Endodermal cell (in vitro differentiated cells): ENCODE results near the gene TP53INP2. TPM values are rescaled to one million over a fixed set of nuclear protein-coding genes. Genes with fewer than 3 reads are reported as not detected.

ENCODE experiments used
- DNase-seq: peaks from one replicate; pipeline ENCODE4 v3.0.0-alpha.2; 2017
- H3K27ac ChIP-seq: 2 replicates; pipeline ENCODE4 v1.5.1; 2013; ENCODE audit warnings: mild to moderate bottlenecking, low read depth, low read length, moderate library complexity
- H3K27me3 ChIP-seq: 2 replicates; pipeline ENCODE4 v1.6.1; 2013; ENCODE audit warnings: mild to moderate bottlenecking, low read length, moderate library complexity; ENCODE audit not compliant: insufficient read depth, control insufficient read depth, poor library complexity, severe bottlenecking
- H3K36me3 ChIP-seq: 2 replicates; pipeline ENCODE4 v1.7.0; 2013; ENCODE audit warnings: mild to moderate bottlenecking, low read length, moderate library complexity; ENCODE audit not compliant: control insufficient read depth, insufficient read depth
- H3K4me1 ChIP-seq: one replicate; pipeline ENCODE4 v1.7.0; 2013; ENCODE audit warnings: low read length; ENCODE audit not compliant: control insufficient read depth, insufficient read depth
- H3K4me3 ChIP-seq: 2 replicates; pipeline ENCODE4 v1.5.1; 2013; ENCODE audit warnings: mild to moderate bottlenecking, low read length, moderate library complexity
- H3K9ac ChIP-seq: 2 replicates; pipeline ENCODE4 v1.6.1; 2013; ENCODE audit warnings: mild to moderate bottlenecking, low read length, moderate library complexity; ENCODE audit not compliant: poor library complexity, severe bottlenecking; ENCODE audit errors: extremely low read depth
- H3K9me3 ChIP-seq: 2 replicates; pipeline ENCODE4 v1.6.1; 2013; ENCODE audit warnings: mild to moderate bottlenecking, low read length, moderate library complexity; ENCODE audit not compliant: control insufficient read depth
- H3K27ac Mint-ChIP-seq: 2 replicates; pipeline ENCODE4 v1.8.0; 2020; ENCODE audit warnings: mixed read lengths
- H3K27me3 Mint-ChIP-seq: 2 replicates; pipeline ENCODE4 v1.8.0; 2021; ENCODE audit warnings: mild to moderate bottlenecking, mixed read lengths; ENCODE audit not compliant: insufficient read depth
- H3K36me3 Mint-ChIP-seq: 2 replicates; pipeline ENCODE4 v1.8.0; 2020; ENCODE audit warnings: low read depth, mixed read lengths
- H3K4me1 Mint-ChIP-seq: 2 replicates; pipeline ENCODE4 v1.8.0; 2020; ENCODE audit warnings: mixed read lengths
- H3K4me3 Mint-ChIP-seq: 2 replicates; pipeline ENCODE4 v1.8.0; 2020; ENCODE audit warnings: mild to moderate bottlenecking, moderate library complexity, mixed read lengths
- H3K9me3 Mint-ChIP-seq: 2 replicates; pipeline ENCODE4 v1.8.0; 2020; ENCODE audit warnings: mild to moderate bottlenecking, mixed read lengths
- WGBS, 2 experiments: methylation state at CpG; one replicate each; pipeline versions ENCODE4 v1.1.5 to v1.1.7; 2013; ENCODE audit warnings: missing lambda C conversion rate in 2 of 2, mixed read lengths in 1 of 2; ENCODE audit not compliant: insufficient coverage in 1 of 2, insufficient read length in 1 of 2; 5-methylcytosine and 5-hydroxymethylcytosine counted together
- total RNA-seq, 2 donors: library from RNA; stranded (reverse); fragmentation: NEBNext Ultra II Directional in 1 of 2; extraction: Animal tissue kit (Norgen Biotek cat#: 25700) in 1 of 2; gene quantifications; 2 replicates in 1 of 2; 3 replicates in 1 of 2; pipeline ENCODE4 v1.2.1, GENCODE V29; 2021
- TF ChIP-seq, protein P1 (sequence below): fragments of 200-600 bp; sonication (generic); conservative IDR thresholded peaks from 2 replicates; pipeline ENCODE4 v1.5.0; 2021; ENCODE audit warnings: antibody characterized with exemption, mild to moderate bottlenecking

Gene TP53INP2
- total RNA-seq, 2 donors from 2014 or later = 7.0 to 20.2 TPM

DNA sequence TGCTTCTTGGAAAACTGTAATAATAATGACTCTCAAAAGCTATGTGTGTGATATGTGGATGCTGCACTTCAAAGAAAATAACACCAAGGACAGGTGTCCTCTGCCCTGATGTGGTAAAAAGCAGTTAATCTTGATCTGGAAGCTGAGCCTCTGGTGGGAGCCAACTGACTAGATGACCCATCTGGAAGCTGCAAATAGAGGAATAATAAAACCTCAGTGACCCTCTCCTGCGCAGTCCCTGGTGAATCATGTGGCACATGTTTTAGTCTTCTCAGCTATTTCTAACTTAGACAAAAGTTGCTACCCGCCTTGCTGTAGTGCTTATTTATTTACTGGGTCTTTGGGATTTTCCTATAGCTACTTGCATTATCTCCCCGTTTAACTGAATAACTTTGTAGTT is 47.3 kb downstream of the TP53INP2 start:
- peaks cover 16% of the 10 kb centered on the region for H3K4me1 Mint-ChIP-seq
- no peak for DNase-seq
- H3K36me3 ChIP-seq = peaks cover 90% of the 10 kb centered on the region
- no peak overlapping the region for H3K4me3 ChIP-seq
- no peaks in the 10 kb centered on the region for H3K9me3 ChIP-seq
- H3K27ac Mint-ChIP-seq = no peak overlapping the region
- no peak overlapping the region for H3K9ac ChIP-seq
- H3K27ac ChIP-seq = no peak overlapping the region
- no peaks in the 10 kb centered on the region for H3K9me3 Mint-ChIP-seq
- TF ChIP-seq, protein P1, sequence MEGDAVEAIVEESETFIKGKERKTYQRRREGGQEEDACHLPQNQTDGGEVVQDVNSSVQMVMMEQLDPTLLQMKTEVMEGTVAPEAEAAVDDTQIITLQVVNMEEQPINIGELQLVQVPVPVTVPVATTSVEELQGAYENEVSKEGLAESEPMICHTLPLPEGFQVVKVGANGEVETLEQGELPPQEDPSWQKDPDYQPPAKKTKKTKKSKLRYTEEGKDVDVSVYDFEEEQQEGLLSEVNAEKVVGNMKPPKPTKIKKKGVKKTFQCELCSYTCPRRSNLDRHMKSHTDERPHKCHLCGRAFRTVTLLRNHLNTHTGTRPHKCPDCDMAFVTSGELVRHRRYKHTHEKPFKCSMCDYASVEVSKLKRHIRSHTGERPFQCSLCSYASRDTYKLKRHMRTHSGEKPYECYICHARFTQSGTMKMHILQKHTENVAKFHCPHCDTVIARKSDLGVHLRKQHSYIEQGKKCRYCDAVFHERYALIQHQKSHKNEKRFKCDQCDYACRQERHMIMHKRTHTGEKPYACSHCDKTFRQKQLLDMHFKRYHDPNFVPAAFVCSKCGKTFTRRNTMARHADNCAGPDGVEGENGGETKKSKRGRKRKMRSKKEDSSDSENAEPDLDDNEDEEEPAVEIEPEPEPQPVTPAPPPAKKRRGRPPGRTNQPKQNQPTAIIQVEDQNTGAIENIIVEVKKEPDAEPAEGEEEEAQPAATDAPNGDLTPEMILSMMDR = no peak
- no peaks in the 10 kb centered on the region for H3K27me3 ChIP-seq
- no peaks in the 10 kb centered on the region for H3K27me3 Mint-ChIP-seq
- peaks cover 52% of the 10 kb centered on the region for H3K36me3 Mint-ChIP-seq
- 80 to 97% methylated on average over 1 to 2 of the region's 3 CpGs for WGBS, 2 experiments
- H3K4me1 ChIP-seq = no peaks in the 10 kb centered on the region
- H3K4me3 Mint-ChIP-seq = no peak overlapping the region

DNA sequence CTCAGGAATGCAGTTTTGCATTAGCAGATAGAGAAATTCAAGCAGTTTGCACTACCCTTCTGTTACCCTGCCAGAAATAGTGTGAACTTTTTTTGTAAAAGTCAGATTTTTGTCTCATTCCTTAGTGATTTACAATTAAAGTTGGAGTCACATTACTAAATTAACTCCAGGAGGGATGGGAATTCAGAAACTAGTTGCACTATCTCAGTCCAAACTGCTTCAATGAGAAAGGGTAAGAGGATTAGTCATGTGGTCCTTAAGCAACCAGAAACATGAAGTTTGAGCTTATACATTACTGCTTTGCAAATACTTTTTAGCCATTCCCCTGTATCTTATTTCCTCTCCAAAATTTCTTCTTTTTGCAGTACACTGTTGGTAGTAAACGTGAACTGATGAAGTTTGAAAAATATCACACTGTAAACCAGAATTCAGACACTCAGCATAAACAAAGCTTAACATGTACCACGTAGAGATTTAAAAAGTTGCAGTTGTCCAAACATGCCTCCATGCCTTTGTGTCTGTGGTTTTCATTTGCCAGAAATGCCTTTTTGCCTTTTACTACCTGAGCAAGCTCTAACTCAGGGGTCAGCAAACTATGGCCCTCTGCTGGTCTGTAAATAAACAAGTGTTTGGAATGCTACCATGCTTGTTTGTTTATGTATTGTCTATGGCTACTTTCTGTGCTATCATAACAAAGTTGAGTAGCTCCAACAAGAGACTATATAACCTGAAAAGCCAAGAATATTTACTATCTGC is 49.7 kb downstream of the TP53INP2 start:
- no peaks in the 10 kb centered on the region for H3K9me3 Mint-ChIP-seq
- DNase-seq = no peak
- no peaks in the 10 kb centered on the region for H3K4me1 ChIP-seq
- peaks cover 64% of the 10 kb centered on the region for H3K36me3 Mint-ChIP-seq
- H3K9me3 ChIP-seq = no peaks in the 10 kb centered on the region
- H3K4me1 Mint-ChIP-seq = peaks cover 16% of the 10 kb centered on the region
- no peak overlapping the region for H3K9ac ChIP-seq
- no peak overlapping the region for H3K27ac ChIP-seq
- TF ChIP-seq, protein P1 = peak; percentile 68
- H3K4me3 ChIP-seq = no peak overlapping the region
- H3K36me3 ChIP-seq = peaks cover 90% of the 10 kb centered on the region
- no peak overlapping the region for H3K4me3 Mint-ChIP-seq
- H3K27me3 ChIP-seq = no peaks in the 10 kb centered on the region
- peak overlapping the region; percentile 28 for H3K27ac Mint-ChIP-seq
- no peaks in the 10 kb centered on the region for H3K27me3 Mint-ChIP-seq
- WGBS, 2 experiments = 94 to 96% methylated on average over 2 of the region's 2 CpGs

DNA sequence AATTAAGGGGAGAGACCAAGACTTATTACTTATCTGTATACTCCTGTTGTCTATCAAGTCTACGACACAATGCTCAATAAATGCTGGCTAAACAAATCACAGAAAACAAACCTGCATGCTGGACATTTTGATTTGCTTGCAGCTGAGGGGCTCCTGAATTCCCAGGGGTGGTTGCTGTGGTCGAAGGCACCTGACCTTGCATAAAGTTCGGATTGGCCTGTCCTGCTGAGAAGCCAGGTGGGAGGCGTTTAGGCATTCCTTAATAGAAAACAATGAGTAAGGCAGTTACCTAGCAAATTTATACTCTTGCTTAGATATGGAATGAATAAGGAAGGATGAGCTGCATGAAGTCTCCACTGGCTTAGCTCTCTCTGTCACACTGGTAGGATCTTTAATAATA is 50.5 kb downstream of the TP53INP2 start:
- Histone ChIP-seq H3K4me3 (no peak overlapping the region), H3K27me3 (no peaks in the 10 kb centered on the region), H3K36me3 (peaks cover 90% of the 10 kb centered on the region), H3K9ac (no peak overlapping the region), H3K27ac (no peak overlapping the region), H3K4me1 (no peaks in the 10 kb centered on the region), H3K9me3 (no peaks in the 10 kb centered on the region)
- TF ChIP-seq, protein P1 = no peak
- Mint-ChIP-seq H3K27me3 (no peaks in the 10 kb centered on the region), H3K4me3 (no peak overlapping the region), H3K9me3 (no peaks in the 10 kb centered on the region), H3K27ac (peak overlapping the region; percentile 0), H3K4me1 (peaks cover 16% of the 10 kb centered on the region), H3K36me3 (peaks cover 61% of the 10 kb centered on the region)
- 72 to 80% methylated on average over 3 to 4 of the region's 4 CpGs for whole genome bisulfite sequencing, 2 experiments
- DNase-seq = peak; percentile 50
